Esophagus (tissue), 2 donors: ENCODE data around the gene ARL13A. TPM values are rescaled to one million over a fixed set of nuclear protein-coding genes. Genes with fewer than 3 reads are reported as not detected.

Experiments used
- H3K27ac ChIP-seq, 2 donors: one replicate each; pipeline ENCODE4 v1.5.1; 2013; ENCODE audit warnings: low read depth in 2 of 2, mild to moderate bottlenecking in 2 of 2, inconsistent platforms in 1 of 2, low read length in 1 of 2, moderate library complexity in 1 of 2
- H3K27me3 ChIP-seq, 2 donors: one replicate each; pipeline ENCODE4 v1.6.1; 2013; ENCODE audit warnings: low read length in 2 of 2, control low read depth in 1 of 2, mild to moderate bottlenecking in 1 of 2; ENCODE audit not compliant: insufficient read depth in 2 of 2, control insufficient read depth in 1 of 2
- H3K36me3 ChIP-seq, 2 donors: one replicate each; pipeline ENCODE4 v1.6.1; 2013; ENCODE audit warnings: low read length in 1 of 2; ENCODE audit not compliant: control insufficient read depth in 2 of 2, insufficient read depth in 2 of 2
- H3K4me1 ChIP-seq, 2 donors: one replicate each; pipeline ENCODE4 v1.6.1; 2013; ENCODE audit warnings: low read length in 1 of 2; ENCODE audit not compliant: control insufficient read depth in 2 of 2, insufficient read depth in 2 of 2
- H3K4me3 ChIP-seq, 2 donors: one replicate each; pipeline ENCODE4 v1.5.1; 2013; ENCODE audit warnings: low read length in 2 of 2, mild to moderate bottlenecking in 2 of 2, low read depth in 1 of 2, moderate library complexity in 1 of 2
- H3K9me3 ChIP-seq, 2 donors: one replicate each; pipeline ENCODE4 v1.6.1; 2013; ENCODE audit warnings: mild to moderate bottlenecking in 2 of 2, low read depth in 1 of 2, low read length in 1 of 2, moderate library complexity in 1 of 2; ENCODE audit not compliant: control insufficient read depth in 2 of 2, insufficient read depth in 1 of 2
- WGBS, 2 donors: extraction: QIAGEN DNeasy Blood & Tissue Kit; methylation state at CpG; one replicate each; pipeline ENCODE4 v1.1.7; 2013; 5-methylcytosine and 5-hydroxymethylcytosine counted together
- polyA plus RNA-seq, 2 donors: library from polyadenylated mRNA; stranded (reverse); fragments of 200-250 nt; gene quantifications; one replicate each; pipeline ENCODE4 v1.2.3, GENCODE V29; 2013
- donor health status: healthy with polysubstance abuse.
- donor health status: Bipolar disorder and iron deficiency.

ARL13A gene
- polyA plus RNA-seq, 2 donors = not detected

- Histone ChIP-seq H3K4me1 (no peaks in the 10 kb centered on the region), H3K27ac (no peak overlapping the region), H3K27me3 (no peaks in the 10 kb centered on the region), H3K36me3 (no peaks in the 10 kb centered on the region), H3K4me3 (no peak overlapping the region), H3K9me3 (no peaks in the 10 kb centered on the region)
- WGBS, 2 donors = 22 to 53% methylated on average over 2 of the region's 2 CpGs
These were observed 23.1 kb upstream of the ARL13A start for GRCh38 chrX:100946299-100946927.

DNA sequence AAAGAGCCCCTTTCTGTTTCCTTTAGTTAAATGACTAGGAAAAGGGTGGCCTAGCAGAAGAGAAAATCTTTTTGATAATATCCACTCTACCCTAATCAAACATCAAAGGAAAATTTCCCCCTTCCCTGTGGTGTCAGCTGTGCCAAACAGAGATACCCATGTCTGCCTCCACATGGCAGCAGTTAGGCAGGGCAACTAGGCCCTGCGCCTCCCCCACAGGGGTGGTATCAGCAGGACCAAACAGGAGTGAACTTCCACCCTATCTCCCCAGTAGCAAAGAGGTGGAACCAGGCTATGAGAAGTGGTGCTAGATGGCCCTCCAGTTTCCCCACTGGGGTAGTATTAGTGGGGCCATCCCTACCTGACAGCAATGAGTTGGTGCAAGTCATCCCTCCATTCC is 21.0 kb upstream of the ARL13A start:
- no peaks in the 10 kb centered on the region for H3K9me3 ChIP-seq
- no peaks in the 10 kb centered on the region for H3K4me1 ChIP-seq
- 94 to 100% methylated on average over 1 of the region's 1 CpG for WGBS, 2 donors
- H3K27ac ChIP-seq = no peak overlapping the region
- no peaks in the 10 kb centered on the region for H3K27me3 ChIP-seq
- H3K36me3 ChIP-seq = no peaks in the 10 kb centered on the region
- no peak overlapping the region for H3K4me3 ChIP-seq

GRCh38 chrX:100962811-100963210 is 6.7 kb upstream of the ARL13A start:
- Histone ChIP-seq H3K9me3 (peaks cover 0 to 2% of the 10 kb centered on the region in 2 donors), H3K4me1 (no peaks in the 10 kb centered on the region), H3K4me3 (no peak overlapping the region), H3K27me3 (no peaks in the 10 kb centered on the region), H3K36me3 (no peaks in the 10 kb centered on the region), H3K27ac (no peak overlapping the region)
- 81 to 82% methylated on average over 3 of the region's 3 CpGs for WGBS, 2 donors

GRCh38 chrX:100964362-100964761 is 5.1 kb upstream of the ARL13A start:
- Histone ChIP-seq H3K4me3 (no peak overlapping the region), H3K9me3 (peaks cover 0 to 2% of the 10 kb centered on the region in 2 donors), H3K4me1 (no peaks in the 10 kb centered on the region), H3K27me3 (no peaks in the 10 kb centered on the region), H3K27ac (no peak overlapping the region), H3K36me3 (no peaks in the 10 kb centered on the region)

DNA sequence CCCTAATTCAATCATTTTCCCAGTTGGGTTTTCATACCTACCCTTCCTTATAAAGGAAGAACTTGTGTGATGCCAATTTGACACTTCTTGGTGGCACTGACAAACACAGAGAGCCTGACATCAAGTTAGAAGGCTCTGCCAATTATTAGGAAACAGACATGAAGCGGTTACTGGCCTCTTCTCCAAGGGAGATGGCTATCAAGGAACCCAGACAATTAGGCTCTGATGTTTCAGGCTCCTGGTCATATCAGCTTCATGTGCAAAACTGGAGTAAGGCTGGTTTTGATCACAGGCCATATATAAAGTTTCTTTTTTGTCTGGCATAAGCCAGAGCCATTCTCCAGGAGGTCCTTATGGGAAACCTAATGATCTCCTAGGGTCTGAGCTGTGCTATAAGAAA is 428 bp downstream of the ARL13A start:
- 78 to 86% methylated on average over 1 of the region's 1 CpG for WGBS, 2 donors
- no peaks in the 10 kb centered on the region for H3K9me3 ChIP-seq
- H3K4me3 ChIP-seq = no peak overlapping the region
- no peaks in the 10 kb centered on the region for H3K4me1 ChIP-seq
- no peak overlapping the region for H3K27ac ChIP-seq
- H3K36me3 ChIP-seq = no peaks in the 10 kb centered on the region
- no peaks in the 10 kb centered on the region for H3K27me3 ChIP-seq

DNA sequence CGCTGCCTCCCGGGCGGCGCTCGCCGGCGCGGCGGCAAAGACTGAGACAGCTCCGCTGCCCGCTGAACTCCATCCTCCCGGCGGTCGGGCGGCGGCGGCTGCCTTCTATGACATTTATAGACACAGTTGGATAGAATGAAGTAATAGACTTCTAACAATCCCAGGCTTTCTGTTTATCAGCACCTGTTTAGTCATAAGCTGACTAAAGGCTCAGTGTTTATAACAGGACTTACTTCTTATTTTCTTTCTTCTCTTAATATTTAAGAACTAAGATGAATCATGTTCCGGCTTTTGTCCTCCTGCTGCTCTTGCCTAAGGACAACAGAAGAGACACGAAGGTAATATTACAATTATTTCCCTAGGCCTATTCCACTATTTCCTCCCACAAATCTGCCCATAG is 3.9 kb downstream of the ARL13A start:
- H3K27ac ChIP-seq = no peak overlapping the region
- H3K9me3 ChIP-seq = no peaks in the 10 kb centered on the region
- H3K4me3 ChIP-seq = no peak overlapping the region
- no peaks in the 10 kb centered on the region for H3K27me3 ChIP-seq
- H3K36me3 ChIP-seq = no peaks in the 10 kb centered on the region
- H3K4me1 ChIP-seq = no peaks in the 10 kb centered on the region
- 86 to 87% methylated on average over 9 to 11 of the region's 19 CpGs for WGBS, 2 donors

DNA sequence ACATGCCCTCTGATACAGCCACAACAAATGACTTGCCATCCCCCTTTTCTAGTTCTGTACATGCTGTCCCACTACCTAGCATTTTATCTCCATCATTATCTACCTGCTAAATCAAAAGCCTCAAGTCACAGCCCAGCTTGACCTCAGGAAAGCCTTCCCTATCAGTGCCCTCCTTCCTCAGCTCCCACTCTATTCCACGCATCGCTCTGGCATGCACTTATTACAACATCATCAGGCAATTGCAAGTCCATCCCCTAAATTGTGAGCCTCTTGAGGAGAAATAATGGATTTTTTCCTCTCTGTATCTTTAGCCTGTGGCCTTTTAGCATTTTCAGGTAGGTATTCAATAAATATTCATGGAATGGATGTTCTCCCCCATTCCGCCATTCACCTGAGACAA is 5.7 kb downstream of the ARL13A start:
- Histone ChIP-seq H3K4me1 (no peaks in the 10 kb centered on the region), H3K4me3 (no peak overlapping the region), H3K36me3 (no peaks in the 10 kb centered on the region), H3K9me3 (no peaks in the 10 kb centered on the region), H3K27ac (no peak overlapping the region), H3K27me3 (no peaks in the 10 kb centered on the region)
- WGBS, 2 donors = 91 to 96% methylated on average over 3 of the region's 3 CpGs

GRCh38 chrX:100976211-100976610 is 6.7 kb downstream of the ARL13A start:
- Histone ChIP-seq H3K4me1 (no peaks in the 10 kb centered on the region), H3K27me3 (no peaks in the 10 kb centered on the region), H3K27ac (no peak overlapping the region), H3K9me3 (no peaks in the 10 kb centered on the region), H3K36me3 (no peaks in the 10 kb centered on the region), H3K4me3 (no peak overlapping the region)
- WGBS, 2 donors = 87 to 90% methylated on average over 1 of the region's 1 CpG

DNA sequence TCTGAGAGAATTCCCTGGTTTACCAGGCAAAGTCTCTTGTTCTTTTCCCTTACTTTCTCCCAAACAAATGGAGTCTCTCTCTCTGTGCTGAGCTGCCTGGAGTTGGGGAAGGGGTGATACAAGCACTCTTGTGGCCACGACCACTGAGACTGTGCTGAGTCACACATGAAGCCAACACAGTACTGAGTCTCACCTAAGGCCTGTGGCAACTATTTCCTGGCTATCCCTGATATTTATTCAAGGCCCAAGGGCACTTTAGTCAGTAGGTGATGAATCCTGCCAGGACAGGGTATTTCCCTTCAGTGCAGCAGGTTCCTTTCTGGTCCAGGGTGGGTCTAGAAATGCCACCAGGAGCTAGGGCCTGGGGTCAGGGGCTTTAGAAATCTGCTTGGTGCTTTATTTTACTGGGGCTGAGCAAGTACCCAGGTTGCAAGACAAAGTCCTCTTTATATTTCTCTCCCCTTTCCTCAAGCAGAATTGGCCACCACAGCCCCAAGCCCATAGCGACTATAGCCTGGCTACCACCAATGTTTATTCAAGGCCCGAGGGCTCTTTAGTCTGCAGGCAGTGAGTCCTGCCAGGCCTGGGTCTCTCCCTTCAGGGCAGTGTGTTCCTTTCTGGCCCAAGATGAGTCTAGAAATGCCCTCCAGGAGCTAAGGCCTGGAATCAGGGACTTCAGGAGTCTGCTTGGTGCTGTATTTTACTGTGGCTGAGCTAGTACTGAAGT is 10.5 kb downstream of the ARL13A start:
- Histone ChIP-seq H3K4me1 (no peaks in the 10 kb centered on the region), H3K36me3 (no peaks in the 10 kb centered on the region), H3K9me3 (no peaks in the 10 kb centered on the region), H3K4me3 (no peak overlapping the region), H3K27ac (no peak overlapping the region), H3K27me3 (no peaks in the 10 kb centered on the region)
- 67 to 76% methylated on average over 3 of the region's 3 CpGs for WGBS, 2 donors
